H1 (cell line): ENCODE measurements around the gene ACE.

ENCODE experiments used
- ATF2 ChIP-seq: IDR thresholded peaks from 2 replicates; pipeline ENCODE4 v1.6.1; 2012; ENCODE audit warnings: low read length, inconsistent platforms
- ATF3 ChIP-seq: IDR thresholded peaks from 2 replicates; pipeline ENCODE4 v1.6.1; 2011; ENCODE audit warnings: low read depth, mild to moderate bottlenecking, low read length; ENCODE audit not compliant: insufficient read depth
- BRCA1 ChIP-seq: IDR thresholded peaks from 2 replicates; pipeline ENCODE4 v1.6.1; 2012; ENCODE audit warnings: low read depth, low read length, improper control_type of control experiment
- TBP ChIP-seq: IDR thresholded peaks from 2 replicates; pipeline ENCODE4 v1.6.1; 2011; ENCODE audit warnings: low read depth, low read length, improper control_type of control experiment
- YY1 ChIP-seq: IDR thresholded peaks from 2 replicates; pipeline ENCODE4 v1.6.1; 2011; ENCODE audit warnings: low read depth, mild to moderate bottlenecking, low read length
- TF ChIP-seq, protein P1 (sequence below), 3 experiments: IDR thresholded peaks; 1 replicate in 2 of 3; 2 replicates in 1 of 3; pipeline versions ENCODE4 v1.5.1 to v1.6.1; 2011; ENCODE audit warnings: low read length in 3 of 3, mild to moderate bottlenecking in 3 of 3, inconsistent platforms in 2 of 3, low read depth in 1 of 3, moderate library complexity in 1 of 3; ENCODE audit not compliant: insufficient read depth in 1 of 3; ENCODE audit errors: control extremely low read depth in 1 of 3

DNA sequence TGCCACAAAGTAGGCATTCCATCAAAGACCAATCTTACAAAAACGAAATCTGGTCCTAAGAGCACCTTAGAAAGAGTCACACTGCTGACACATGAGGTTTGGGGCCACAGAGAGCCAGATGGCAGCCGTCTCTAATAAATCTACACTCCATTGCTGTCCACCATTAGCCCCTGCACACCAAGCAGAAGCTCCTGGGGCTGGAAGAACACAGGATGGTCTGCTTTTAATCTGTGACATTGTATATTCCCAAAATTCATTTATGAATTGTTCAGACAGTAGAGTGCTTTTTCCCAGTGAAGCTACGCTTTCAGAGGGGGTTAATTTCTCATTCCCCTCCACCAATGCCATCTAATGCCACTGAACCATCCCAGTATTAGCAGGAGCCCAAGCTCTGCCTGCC, 32.4 kb upstream of the ACE start:
- TF ChIP-seq ATF2 (no peak), ATF3 (no peak), TBP (no peak), YY1 (no peak), BRCA1 (no peak)
- TF ChIP-seq, protein P1, sequence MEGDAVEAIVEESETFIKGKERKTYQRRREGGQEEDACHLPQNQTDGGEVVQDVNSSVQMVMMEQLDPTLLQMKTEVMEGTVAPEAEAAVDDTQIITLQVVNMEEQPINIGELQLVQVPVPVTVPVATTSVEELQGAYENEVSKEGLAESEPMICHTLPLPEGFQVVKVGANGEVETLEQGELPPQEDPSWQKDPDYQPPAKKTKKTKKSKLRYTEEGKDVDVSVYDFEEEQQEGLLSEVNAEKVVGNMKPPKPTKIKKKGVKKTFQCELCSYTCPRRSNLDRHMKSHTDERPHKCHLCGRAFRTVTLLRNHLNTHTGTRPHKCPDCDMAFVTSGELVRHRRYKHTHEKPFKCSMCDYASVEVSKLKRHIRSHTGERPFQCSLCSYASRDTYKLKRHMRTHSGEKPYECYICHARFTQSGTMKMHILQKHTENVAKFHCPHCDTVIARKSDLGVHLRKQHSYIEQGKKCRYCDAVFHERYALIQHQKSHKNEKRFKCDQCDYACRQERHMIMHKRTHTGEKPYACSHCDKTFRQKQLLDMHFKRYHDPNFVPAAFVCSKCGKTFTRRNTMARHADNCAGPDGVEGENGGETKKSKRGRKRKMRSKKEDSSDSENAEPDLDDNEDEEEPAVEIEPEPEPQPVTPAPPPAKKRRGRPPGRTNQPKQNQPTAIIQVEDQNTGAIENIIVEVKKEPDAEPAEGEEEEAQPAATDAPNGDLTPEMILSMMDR (IDR thresholded peaks at IDR 0.05; ENCODE audit: control extremely low read depth in 1 of 3, insufficient read depth in 1 of 3, low read depth in 1 of 3, low read length in 3 of 3), result no peak
